ENCODE results near the gene TTI1. TPM values are rescaled to one million over a fixed set of nuclear protein-coding genes. Genes with fewer than 3 reads are reported as not detected.

The TTI1 gene
- total and polyA plus RNA-seq, 2 of the 13 experiments (the other 11 are each of a cell fraction or from before 2014, with no cell fraction given): 22.9 to 39.8 TPM

DNA sequence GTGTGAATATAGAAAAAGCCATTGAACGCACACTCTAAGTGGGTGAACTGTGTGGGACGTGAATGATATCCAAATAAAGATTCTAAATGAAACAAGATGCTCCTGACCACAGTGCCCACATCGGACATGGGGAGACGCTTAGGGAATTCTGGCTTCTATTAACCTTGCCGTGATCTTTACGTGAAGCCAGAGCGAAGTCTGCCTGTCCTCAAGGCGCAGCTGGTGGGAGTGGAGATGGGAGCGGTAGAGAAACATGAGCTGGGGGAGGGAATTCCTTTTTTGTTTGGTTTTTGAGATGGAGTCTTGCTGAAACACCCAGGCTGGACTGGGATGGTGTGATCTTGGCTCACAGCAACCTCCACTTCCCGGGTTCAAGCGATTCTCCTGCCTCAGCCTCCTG lies 84.3 kb downstream of the TTI1 start:
- no TSS peak for BruUV-seq (replicated peaks)

More for the DNA sequence above, 84.3 kb downstream of the TTI1 start:
- Histone ChIP-seq H3K4me3 (replicated peaks in 1 of 3; ENCODE audit: insufficient read depth in 1 of 3, low read depth in 2 of 3, low read length in 3 of 3) (no peak overlapping the region), H3K9me3 (ENCODE audit: low read length) (no peaks in the 10 kb centered on the region), H3K27ac (ENCODE audit: extremely low read length, insufficient read depth, low read length) (no peak overlapping the region), H3K36me3 (replicated peaks in 1 of 2; ENCODE audit: control insufficient read depth in 1 of 2, insufficient read depth in 2 of 2, low read length in 2 of 2) (no peaks in the 10 kb centered on the region), H3K79me2 (ENCODE audit: insufficient read depth, low read length) (no peaks in the 10 kb centered on the region), H2AFZ (ENCODE audit: low read length) (no peak overlapping the region), H3K4me2 (ENCODE audit: low read depth, low read length) (no peak overlapping the region), H3K4me1 (ENCODE audit: insufficient read depth, low read length) (peaks cover 16% of the 10 kb centered on the region), H3K27me3 (ENCODE audit: control insufficient read depth in 1 of 2, insufficient read depth in 2 of 2, low read length in 2 of 2) (peaks cover 1 to 8% of the 10 kb centered on the region in 2 experiments; a peak in 1 of 5 replicates), H3K9ac (ENCODE audit: insufficient read depth, low read depth, low read length) (no peak overlapping the region), H4K20me1 (ENCODE audit: insufficient read depth, low read length) (no peaks in the 10 kb centered on the region)
- DNase-seq (ENCODE audit: low spot score): no peak
- ChIA-PET POLR2A (no interaction called here), CTCF (ENCODE audit: low intra/inter-chr PET ratio, low total read pairs) (no interaction called here)
- ATAC-seq: no peak
- FAIRE-seq: no peak
- in situ Hi-C loops (cut with HindIII; ENCODE audit: extremely low pct_ligation_motif_present, low pct_unique_long_range_greater_than_20kb) (no loop called here), intact Hi-C loops (cut with micrococcal nuclease; ENCODE audit: unreplicated experiment) (no loop called here)
- no peak for TF ChIP-seq GABPB1 (CRISPR knock-in tag; IDR thresholded peaks at IDR 0.05)
- no peak for TF ChIP-seq SALL2 (CRISPR knock-in tag; IDR thresholded peaks at IDR 0.05)
- TF ChIP-seq, protein P1, sequence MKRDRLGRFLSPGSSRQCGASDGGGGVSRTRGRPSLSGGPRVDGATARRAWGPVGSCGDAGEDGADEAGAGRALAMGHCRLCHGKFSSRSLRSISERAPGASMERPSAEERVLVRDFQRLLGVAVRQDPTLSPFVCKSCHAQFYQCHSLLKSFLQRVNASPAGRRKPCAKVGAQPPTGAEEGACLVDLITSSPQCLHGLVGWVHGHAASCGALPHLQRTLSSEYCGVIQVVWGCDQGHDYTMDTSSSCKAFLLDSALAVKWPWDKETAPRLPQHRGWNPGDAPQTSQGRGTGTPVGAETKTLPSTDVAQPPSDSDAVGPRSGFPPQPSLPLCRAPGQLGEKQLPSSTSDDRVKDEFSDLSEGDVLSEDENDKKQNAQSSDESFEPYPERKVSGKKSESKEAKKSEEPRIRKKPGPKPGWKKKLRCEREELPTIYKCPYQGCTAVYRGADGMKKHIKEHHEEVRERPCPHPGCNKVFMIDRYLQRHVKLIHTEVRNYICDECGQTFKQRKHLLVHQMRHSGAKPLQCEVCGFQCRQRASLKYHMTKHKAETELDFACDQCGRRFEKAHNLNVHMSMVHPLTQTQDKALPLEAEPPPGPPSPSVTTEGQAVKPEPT (CRISPR knock-in tag; IDR thresholded peaks at IDR 0.05; ENCODE audit: low read depth): no peak
- no peak for TF ChIP-seq PAXIP1 (CRISPR knock-in tag; conservative IDR thresholded peaks at IDR 0.05)
- no peak for TF ChIP-seq ELF1 (CRISPR knock-in tag; IDR thresholded peaks at IDR 0.05)
- 72% methylated on average over 11 of the region's 11 CpGs for WGBS (ENCODE audit: low lambda C conversion rate)

Data from HepG2 (cell line).